ENCODE data around the gene VAV3. TPM values are rescaled to one million over a fixed set of nuclear protein-coding genes. Genes with fewer than 3 reads are reported as not detected.

Gene VAV3
- total and polyA plus RNA-seq, 2 of the 8 experiments (the other 6 are each of a cell fraction or from before 2014, with no cell fraction given) = 2.9 to 7.9 TPM

GRCh38 chr1:107976836-107977235 lies 11.9 kb upstream of the VAV3 start:
- Histone ChIP-seq H3K27ac (ENCODE audit: low read depth, low read length) (no peak overlapping the region), H4K5ac (ENCODE audit: insufficient read length, low read depth, low read length) (no peak overlapping the region), H3K9me3 (ENCODE audit: insufficient read depth in 2 of 2, low read depth in 1 of 2, low read length in 1 of 2) (no peaks in the 10 kb centered on the region), H3K79me2 (ENCODE audit: control insufficient read depth in 1 of 2, insufficient read depth in 2 of 2, low read length in 2 of 2) (no peaks in the 10 kb centered on the region), H3K23me2 (ENCODE audit: low read depth, low read length) (no peaks in the 10 kb centered on the region; the same call in 1 of the 2 replicates), H2BK20ac (ENCODE audit: low read length) (no peak overlapping the region), H3K4me3 (ENCODE audit: extremely low read depth in 1 of 4, insufficient read depth in 2 of 4, low read depth in 3 of 4, low read length in 4 of 4) (no peak overlapping the region), H4K91ac (replicated peaks; ENCODE audit: insufficient read length, low read length) (no peak overlapping the region), H2BK120ac (replicated peaks; ENCODE audit: low read depth, low read length) (no peak overlapping the region), H2AFZ (ENCODE audit: low read length) (no peak overlapping the region), H3K9ac (replicated peaks in 1 of 4; ENCODE audit: extremely low read depth in 1 of 4, low read depth in 3 of 4, low read length in 3 of 4) (no peak overlapping the region), H3K23ac (ENCODE audit: insufficient read length) (no peak overlapping the region), H3K14ac (ENCODE audit: insufficient read length) (no peak overlapping the region), H4K20me1 (replicated peaks in 1 of 2; ENCODE audit: control insufficient read depth in 1 of 2, insufficient read depth in 2 of 2, low read length in 2 of 2) (no peaks in the 10 kb centered on the region), H3K27me3 (replicated peaks in 1 of 4; ENCODE audit: control insufficient read depth in 3 of 4, extremely low read depth in 1 of 4, insufficient read depth in 3 of 4, low read length in 3 of 4) (no peaks in the 10 kb centered on the region; a peak in 1 of 7 replicates), H3K36me3 (ENCODE audit: control insufficient read depth in 2 of 4, insufficient read depth in 4 of 4, low read length in 3 of 4) (no peaks in the 10 kb centered on the region), H2BK15ac (ENCODE audit: low read length) (no peak overlapping the region), H3K79me1 (ENCODE audit: low read depth, low read length) (no peaks in the 10 kb centered on the region), H3K18ac (ENCODE audit: extremely low read depth, low read length) (no peak overlapping the region), H2BK12ac (ENCODE audit: low read depth, low read length) (no peak overlapping the region), H2AK5ac (ENCODE audit: low read depth, low read length) (no peak overlapping the region), H3K4ac (replicated peaks; ENCODE audit: insufficient read length, low read depth, low read length) (no peak overlapping the region), H3K56ac (replicated peaks; ENCODE audit: insufficient read length, low read depth, low read length) (no peak overlapping the region), H2BK5ac (ENCODE audit: low read depth, low read length) (no peak overlapping the region), H3K4me1 (replicated peaks in 1 of 4; ENCODE audit: control insufficient read depth in 3 of 4, insufficient read depth in 4 of 4, low read length in 3 of 4) (no peaks in the 10 kb centered on the region), H4K8ac (ENCODE audit: extremely low read depth, insufficient read depth, low read length) (no peak overlapping the region), H3K4me2 (ENCODE audit: insufficient read depth in 1 of 2, low read depth in 2 of 2, low read length in 2 of 2) (no peak overlapping the region)
- WGBS, 2 experiments (ENCODE audit: extremely low coverage in 1 of 2, insufficient coverage in 1 of 2, insufficient read length in 1 of 2, insufficient replicate concordance in 2 of 2, low coverage in 1 of 2, low lambda C conversion rate in 2 of 2, missing lambda C conversion rate in 1 of 2) = 97% methylated on average over 3 of the region's 3 CpGs; no CpG with 5 or more reads in 1 of the 2 experiments
- POLR2A ChIA-PET (ENCODE audit: partially characterized antibody) = no interaction called here
- CTCF ChIA-PET (ENCODE audit: partially characterized antibody) = interaction anchor here (2.0 to 2.4 kb wide), 2 partner anchors 9 to 195 kb away, joined by 7 read pairs; no protein-coding TSS in a partner anchor
- no peak for TF ChIP-seq SAP30 (IDR thresholded peaks at IDR 0.05; ENCODE audit: insufficient read depth, insufficient replicate concordance, low read length)
- DNase-seq (ENCODE audit: low read depth in 1 of 2, low spot score in 2 of 2) (no peak), FAIRE-seq (no peak)
